Karpas-422 (cell line): ENCODE measurements around the gene SHLD3. TPM values are rescaled to one million over a fixed set of nuclear protein-coding genes. Genes with fewer than 3 reads are reported as not detected.
"Not testable (repeated sequence)": the region's sequence is repeated elsewhere in the genome, so short reads cannot be mapped to it uniquely, and the experiment has no call there.

Experiments used
- DNase-seq: peaks from one replicate; pipeline ENCODE4 v3.0.0-alpha.2; 2015
- H2AFZ ChIP-seq: fragments of 200-600 bp; sonication (generic); 2 replicates; pipeline ENCODE4 v1.6.1; 2014; ENCODE audit warnings: antibody characterized with exemption, low read length, mixed read lengths
- H3K27ac ChIP-seq: fragments of 200-600 bp; sonication (generic); 2 replicates; pipeline ENCODE4 v1.5.1; 2014; ENCODE audit warnings: mild to moderate bottlenecking, low read length, moderate library complexity
- H3K27me3 ChIP-seq: fragments of 200-600 bp; sonication (generic); 2 replicates; pipeline ENCODE4 v1.6.1; 2014; ENCODE audit warnings: low read length, mixed read lengths
- H3K36me3 ChIP-seq: fragments of 200-600 bp; sonication (generic); 2 replicates; pipeline ENCODE4 v1.6.1; 2014; ENCODE audit warnings: low read length, mixed read lengths; ENCODE audit not compliant: insufficient read depth
- H3K4me1 ChIP-seq: fragments of 200-600 bp; sonication (generic); 2 replicates; pipeline ENCODE4 v1.6.1; 2014; ENCODE audit warnings: mild to moderate bottlenecking, low read length, mixed read lengths
- H3K4me2 ChIP-seq: fragments of 200-600 bp; sonication (generic); 2 replicates; pipeline ENCODE4 v1.6.1; 2014; ENCODE audit warnings: low read length, low read depth, mild to moderate bottlenecking; ENCODE audit not compliant: poor library complexity, severe bottlenecking
- H3K4me3 ChIP-seq: fragments of 200-600 bp; sonication (generic); 2 replicates; pipeline ENCODE4 v1.5.1; 2014; ENCODE audit warnings: mild to moderate bottlenecking, antibody characterized with exemption, low read length, mixed read lengths
- H3K79me2 ChIP-seq: fragments of 200-600 bp; sonication (generic); 2 replicates; pipeline ENCODE4 v1.6.1; 2014; ENCODE audit warnings: mild to moderate bottlenecking, low read length, mixed read lengths
- H3K9ac ChIP-seq: fragments of 200-600 bp; sonication (generic); 2 replicates; pipeline ENCODE4 v1.6.0; 2014; ENCODE audit warnings: low read length
- H3K9me2 ChIP-seq: fragments of 200-600 bp; sonication (generic), shearing (Covaris generic); replicated peaks from 2 replicates; pipeline ENCODE4 v1.6.0; 2014; ENCODE audit warnings: mild to moderate bottlenecking, low read length, moderate library complexity; ENCODE audit not compliant: insufficient read depth
- H3K9me3 ChIP-seq: fragments of 300-700, 200-600 bp; sonication (generic); 2 replicates; pipeline ENCODE4 v1.6.1; 2014; ENCODE audit warnings: low read length, mixed read lengths
- H4K20me1 ChIP-seq: fragments of 200-600 bp; sonication (generic); 2 replicates; pipeline ENCODE4 v1.6.1; 2014; ENCODE audit warnings: mild to moderate bottlenecking, antibody characterized with exemption, low read length, low read depth; ENCODE audit not compliant: insufficient read depth
- small RNA-seq: library from RNA; depleted of rRNA; stranded (forward); fragments of <200 nt; gene quantifications from one replicate; pipeline ENCODE3, GENCODE V24; 2014
- total RNA-seq: library from RNA; depleted of rRNA; stranded (reverse); fragments of >200 nt; shearing (Covaris generic); gene quantifications from 2 replicates; pipeline ENCODE4 v1.2.3, GENCODE V29; 2014; ENCODE audit warnings: low replicate concordance; rRNA removed

The SHLD3 gene
- total RNA-seq, 1 experiment from 2014 or later: 5.1 TPM

DNA sequence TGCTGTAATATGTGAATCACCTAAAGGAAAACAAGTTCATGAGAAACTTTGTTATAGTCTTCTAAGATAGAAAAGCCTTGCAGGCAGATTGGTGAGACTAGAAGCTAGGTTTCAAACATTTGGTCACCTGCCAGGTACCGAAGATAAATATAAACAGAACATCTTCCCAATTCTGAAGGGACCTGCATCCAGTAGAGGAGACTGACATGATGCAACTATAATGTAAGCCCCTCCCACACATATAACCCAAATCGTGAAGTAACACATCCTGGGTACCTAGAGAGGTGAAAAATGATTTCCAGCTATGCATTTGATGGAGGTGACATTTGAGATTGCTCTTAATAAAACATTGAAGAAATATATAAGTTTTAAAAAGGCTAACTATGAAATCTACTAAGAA, 29.9 kb downstream of the SHLD3 start:
- Histone ChIP-seq H3K4me2 (no peak overlapping the region), H3K9me2 (no peaks in the 10 kb centered on the region), H3K9ac (no peak overlapping the region), H3K36me3 (peaks cover 32% of the 10 kb centered on the region; the same call in 1 of the 2 replicates), H3K4me1 (no peaks in the 10 kb centered on the region), H3K79me2 (no peaks in the 10 kb centered on the region; the same call in 1 of the 2 replicates), H4K20me1 (no peaks in the 10 kb centered on the region), H3K9me3 (no peaks in the 10 kb centered on the region), H2AFZ (no peak overlapping the region), H3K27me3 (no peaks in the 10 kb centered on the region), H3K4me3 (no peak overlapping the region), H3K27ac (no peak overlapping the region)
- no peak for DNase-seq

DNA sequence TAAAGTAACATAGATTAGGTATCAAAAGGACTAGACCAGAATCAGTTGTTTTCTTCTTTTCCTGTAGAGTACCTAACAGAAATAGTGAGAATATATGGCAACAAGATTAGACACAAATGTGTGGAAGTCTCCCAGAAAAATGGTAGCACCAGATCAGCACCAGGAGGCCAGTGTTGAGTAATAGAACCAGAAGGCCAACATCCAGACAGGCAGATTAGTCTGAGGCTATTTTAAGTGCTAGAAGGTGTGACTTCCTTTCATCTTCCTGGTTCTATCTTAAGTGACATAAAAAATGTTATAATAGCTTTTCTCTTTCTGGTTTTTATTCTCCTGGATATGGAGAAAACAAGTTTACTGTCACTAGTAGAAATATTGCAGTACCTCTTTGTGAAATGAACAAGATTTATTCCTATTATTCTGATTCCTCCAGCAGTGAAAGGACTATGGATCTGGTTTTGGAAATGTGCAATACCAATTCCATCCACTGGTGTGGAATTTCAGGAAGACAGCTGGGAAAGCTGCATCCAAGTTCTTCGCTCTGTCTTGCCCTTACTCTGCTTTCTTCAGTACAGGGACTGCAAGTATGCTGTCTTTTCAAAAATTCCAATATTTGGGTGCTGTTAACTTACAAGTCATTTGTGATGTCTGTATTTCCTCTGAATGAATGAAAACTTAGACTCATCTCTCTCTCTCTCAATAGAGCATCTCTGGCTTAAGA, 39.1 kb downstream of the SHLD3 start:
- no peaks in the 10 kb centered on the region for H3K4me1 ChIP-seq
- no peak overlapping the region for H3K27ac ChIP-seq
- H3K27me3 ChIP-seq: no peaks in the 10 kb centered on the region
- H3K9me2 ChIP-seq: no peaks in the 10 kb centered on the region
- H3K9ac ChIP-seq: no peak overlapping the region
- no peak for DNase-seq
- H3K9me3 ChIP-seq: no peaks in the 10 kb centered on the region
- H3K36me3 ChIP-seq: peaks cover 29% of the 10 kb centered on the region; the same call in 1 of the 2 replicates
- H3K4me3 ChIP-seq: no peak overlapping the region
- no peaks in the 10 kb centered on the region for H3K79me2 ChIP-seq
- no peak overlapping the region for H3K4me2 ChIP-seq
- no peaks in the 10 kb centered on the region for H4K20me1 ChIP-seq
- H2AFZ ChIP-seq: no peak overlapping the region

DNA sequence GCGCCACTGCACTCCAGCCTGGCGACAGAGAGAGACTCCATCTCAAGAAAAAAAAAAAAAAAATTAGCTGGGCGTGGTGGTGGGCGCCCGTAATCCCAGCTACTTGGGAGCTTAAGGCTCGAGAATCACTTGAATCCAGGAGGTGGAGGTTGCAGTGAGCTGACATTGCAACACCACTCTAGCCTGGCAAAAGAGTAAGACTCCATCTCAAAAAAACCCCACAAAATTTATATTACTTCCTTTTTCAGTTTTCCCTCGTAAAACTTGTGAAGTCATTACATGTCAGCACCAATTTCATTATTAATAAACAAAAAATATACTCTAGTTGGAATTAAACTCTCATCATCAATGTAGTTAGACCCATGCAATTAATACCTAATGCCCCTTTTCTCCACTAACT, 43.9 kb downstream of the SHLD3 start:
- Histone ChIP-seq H3K79me2 (no peaks in the 10 kb centered on the region), H2AFZ (no peak overlapping the region), H3K9me3 (no peaks in the 10 kb centered on the region), H3K27me3 (no peaks in the 10 kb centered on the region), H3K9me2 (no peaks in the 10 kb centered on the region), H3K4me1 (peaks cover under 1% of the 10 kb centered on the region), H3K9ac (no peak overlapping the region), H3K4me3 (no peak overlapping the region), H3K36me3 (peaks cover 36% of the 10 kb centered on the region; the same call in 1 of the 2 replicates), H4K20me1 (no peaks in the 10 kb centered on the region), H3K4me2 (no peak overlapping the region), H3K27ac (no peak overlapping the region)
- DNase-seq: no peak

DNA sequence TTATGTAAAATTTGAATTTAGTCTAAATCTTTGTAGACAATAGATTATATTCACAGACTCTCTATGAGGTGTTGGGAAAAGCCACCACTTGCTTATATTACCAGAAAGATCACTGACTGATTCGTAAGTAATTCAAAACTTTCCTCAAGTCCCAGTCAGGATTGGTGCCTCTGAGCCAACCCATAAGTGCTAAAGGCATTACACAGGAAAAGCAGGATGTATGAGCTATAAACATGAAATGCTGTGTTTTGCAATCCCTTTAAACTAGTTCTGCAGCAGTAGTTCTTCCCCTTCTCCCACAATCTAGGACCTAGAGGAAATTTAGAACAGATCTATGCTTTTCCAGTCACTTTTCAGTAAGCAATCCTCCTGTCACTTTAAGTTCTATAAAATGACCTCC, 48.0 kb downstream of the SHLD3 start:
- Histone ChIP-seq H3K27ac (no peak overlapping the region), H4K20me1 (no peaks in the 10 kb centered on the region), H3K9me2 (no peaks in the 10 kb centered on the region), H3K4me1 (peaks cover 13% of the 10 kb centered on the region), H3K27me3 (no peaks in the 10 kb centered on the region), H3K79me2 (peaks cover 19% of the 10 kb centered on the region), H3K9me3 (no peaks in the 10 kb centered on the region), H3K9ac (no peak overlapping the region), H2AFZ (no peak overlapping the region), H3K4me2 (no peak overlapping the region), H3K36me3 (peaks cover 23% of the 10 kb centered on the region; the same call in 1 of the 2 replicates), H3K4me3 (no peak overlapping the region)
- no peak for DNase-seq

DNA sequence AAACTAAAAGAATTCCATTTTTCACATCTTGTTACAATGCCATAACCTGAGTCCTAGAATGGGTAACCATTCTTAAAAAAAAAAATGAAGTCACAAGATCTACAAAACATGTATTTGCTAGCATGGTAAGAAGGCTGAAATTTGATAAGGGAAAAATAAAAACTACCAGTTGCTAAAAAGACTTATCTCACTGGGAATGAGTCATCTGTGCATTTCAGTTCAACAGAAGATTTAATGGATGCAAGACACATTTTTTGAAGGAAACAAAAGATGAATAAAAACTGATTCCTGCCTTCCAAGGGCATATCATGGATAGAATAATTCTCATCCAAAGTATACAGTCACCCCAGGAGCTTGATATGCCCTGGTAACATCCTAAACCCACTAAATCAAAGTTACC, 49.9 kb downstream of the SHLD3 start:
- Histone ChIP-seq H4K20me1 (no peaks in the 10 kb centered on the region), H3K27ac (peak overlapping the region; percentile 8; the same call in 1 of the 2 replicates), H3K9me3 (no peaks in the 10 kb centered on the region), H3K4me3 (no peak overlapping the region), H3K79me2 (peaks cover 25% of the 10 kb centered on the region), H3K4me2 (peak overlapping the region; percentile 24), H3K9ac (no peak overlapping the region), H3K4me1 (peaks cover 13% of the 10 kb centered on the region), H3K27me3 (no peaks in the 10 kb centered on the region), H2AFZ (no peak overlapping the region), H3K9me2 (no peaks in the 10 kb centered on the region), H3K36me3 (peaks cover 23% of the 10 kb centered on the region; the same call in 1 of the 2 replicates)
- no peak for DNase-seq

DNA sequence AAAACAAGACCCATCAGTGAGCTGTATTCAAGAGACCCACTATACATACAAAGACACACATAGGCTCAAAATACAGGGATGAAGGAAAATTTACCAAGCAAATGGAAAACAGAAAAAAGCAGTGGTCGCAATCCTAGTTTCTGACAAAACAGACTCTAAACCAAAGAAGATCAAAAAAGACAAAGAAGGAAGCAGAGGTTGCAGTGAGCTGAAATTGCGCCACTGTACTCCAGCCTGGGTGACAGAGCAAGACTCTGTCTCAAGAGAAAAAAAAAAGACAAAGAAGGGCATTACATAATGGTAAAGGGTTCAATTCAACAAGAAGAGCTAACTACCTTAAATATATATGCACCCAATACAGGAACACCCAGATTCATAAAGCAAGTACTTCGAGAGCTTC, 51.2 kb downstream of the SHLD3 start:
- H3K36me3 ChIP-seq: peaks cover 29% of the 10 kb centered on the region

More for the DNA sequence above, 51.2 kb downstream of the SHLD3 start:
- not testable (repeated sequence) for H3K4me3 ChIP-seq, DNase-seq, H3K9ac ChIP-seq, H3K9me3 ChIP-seq, H3K4me2 ChIP-seq, H3K27ac ChIP-seq, H3K9me2 ChIP-seq, H3K27me3 ChIP-seq, H4K20me1 ChIP-seq, H2AFZ ChIP-seq
- peaks cover 13% of the 10 kb centered on the region for H3K4me1 ChIP-seq
- peaks cover 27% of the 10 kb centered on the region for H3K79me2 ChIP-seq

Small RNA genes lying within 50 kb of the gene (small RNA-seq; reads per million reads assigned to genes)
- not detected for gene RNU6-540P

Other genes starting within 250 kb of the SHLD3 start
- 2.6 TPM in 2 replicates for gene ADAMTS6, start 143.1 kb upstream of the SHLD3 start, total RNA-seq
- gene CENPK, start 61.9 kb upstream of the SHLD3 start, total RNA-seq: 31.5 and 86.4 TPM in 2 replicates
- gene PPWD1, start 61.7 kb upstream of the SHLD3 start, total RNA-seq: 45.3 and 83.3 TPM in 2 replicates
- gene TRIM23, start 694 bp upstream of the SHLD3 start, total RNA-seq: 32.1 and 44.1 TPM in 2 replicates
- gene TRAPPC13, start within 50 bp of the SHLD3 start, total RNA-seq: 31.5 and 51.3 TPM in 2 replicates
- gene SGTB, start 97.1 kb downstream of the SHLD3 start, total RNA-seq: 7.4 and 10.2 TPM in 2 replicates
- 29.1 and 46.5 TPM in 2 replicates for gene NLN, start 97.2 kb downstream of the SHLD3 start, total RNA-seq